HEK293 (cell line): Measurements from ENCODE around the gene SPATA24.

Source experiments
- BCL6B ChIP-seq: fragments of 450-650 bp; formaldehyde crosslinking; IDR thresholded peaks from 2 replicates; pipeline ENCODE4 v1.5.1; 2017; ENCODE audit warnings: missing biosample characterization, missing genetic modification characterization
- GLI4 ChIP-seq: fragments of 450-650 bp; formaldehyde crosslinking; IDR thresholded peaks from 2 replicates; pipeline ENCODE4 v1.5.1; 2016; ENCODE audit warnings: missing biosample characterization, missing genetic modification characterization
- HOXC10 ChIP-seq: sonication (generic); formaldehyde crosslinking; IDR thresholded peaks from 2 replicates; pipeline ENCODE4 v1.8.1; 2023; ENCODE audit warnings: mild to moderate bottlenecking, missing genetic modification reagents
- PRDM1 ChIP-seq: fragments of 450-650 bp; formaldehyde crosslinking; IDR thresholded peaks from 2 replicates; pipeline ENCODE4; 2016; ENCODE audit warnings: missing biosample characterization, missing genetic modification characterization
- PRDM4 ChIP-seq: fragments of 450-650 bp; formaldehyde crosslinking; IDR thresholded peaks from 2 replicates; pipeline ENCODE4 v1.5.1; 2017; ENCODE audit warnings: missing biosample characterization, missing genetic modification characterization
- SETDB1 ChIP-seq: IDR thresholded peaks from one replicate; pipeline ENCODE4 v1.6.1; 2017; ENCODE audit warnings: mild to moderate bottlenecking, low read length, moderate library complexity, mixed read lengths; ENCODE audit not compliant: insufficient read length
- SP2 ChIP-seq: fragments of 450-650 bp; formaldehyde crosslinking; IDR thresholded peaks from 2 replicates; pipeline ENCODE4 v1.5.1; 2016; ENCODE audit warnings: missing biosample characterization, missing genetic modification characterization
- SP3 ChIP-seq: fragments of 450-650 bp; formaldehyde crosslinking; IDR thresholded peaks from 2 replicates; pipeline ENCODE4 v1.5.1; 2016; ENCODE audit warnings: missing biosample characterization, missing genetic modification characterization
- ZBTB11 ChIP-seq: fragments of 450-650 bp; formaldehyde crosslinking; conservative IDR thresholded peaks from 2 replicates; pipeline ENCODE4 v1.5.1; 2016; ENCODE audit warnings: low read depth, missing biosample characterization, missing genetic modification characterization
- ZBTB26 ChIP-seq: fragments of 450-650 bp; formaldehyde crosslinking; optimal IDR thresholded peaks from 2 replicates; pipeline ENCODE3; 2016; ENCODE audit warnings: missing biosample characterization, mild to moderate bottlenecking, missing genetic modification characterization
- ZNF211 ChIP-seq: fragments of 450-650 bp; formaldehyde crosslinking; IDR thresholded peaks from 2 replicates; pipeline ENCODE4 v1.5.1; 2016; ENCODE audit warnings: low read depth, missing biosample characterization, missing genetic modification characterization
- ZNF23 ChIP-seq: fragments of 450-650 bp; formaldehyde crosslinking; IDR thresholded peaks from 2 replicates; pipeline ENCODE4 v1.5.1; 2016; ENCODE audit warnings: missing biosample characterization, missing genetic modification characterization, borderline replicate concordance
- ZNF324 ChIP-seq: fragments of 450-650 bp; formaldehyde crosslinking; IDR thresholded peaks from 2 replicates; pipeline ENCODE4 v1.5.1; 2016; ENCODE audit warnings: missing biosample characterization, missing genetic modification characterization
- ZNF350 ChIP-seq: fragments of 450-650 bp; formaldehyde crosslinking; IDR thresholded peaks from 2 replicates; pipeline ENCODE4 v1.5.0; 2017; ENCODE audit warnings: missing biosample characterization, mild to moderate bottlenecking, missing genetic modification characterization
- ZNF629 ChIP-seq: fragments of 450-650 bp; formaldehyde crosslinking; IDR thresholded peaks from 2 replicates; pipeline ENCODE4 v1.5.1; 2017; ENCODE audit warnings: missing biosample characterization, missing genetic modification characterization
- ZNF654 ChIP-seq: fragments of 450-650 bp; formaldehyde crosslinking; IDR thresholded peaks from 2 replicates; pipeline ENCODE4 v1.5.1; 2016; ENCODE audit warnings: low read depth, missing biosample characterization, missing genetic modification characterization
- ZNF660 ChIP-seq: fragments of 450-650 bp; IDR thresholded peaks from 2 replicates; pipeline ENCODE4 v1.5.1; 2018; ENCODE audit warnings: missing biosample characterization, mild to moderate bottlenecking, missing genetic modification characterization
- ZNF664 ChIP-seq: fragments of 450-650 bp; formaldehyde crosslinking; IDR thresholded peaks from 2 replicates; pipeline ENCODE4 v1.5.1; 2016; ENCODE audit warnings: missing biosample characterization, missing genetic modification characterization
- ZNF701 ChIP-seq: fragments of 450-650 bp; formaldehyde crosslinking; IDR thresholded peaks from 2 replicates; pipeline ENCODE4 v1.5.1; 2016; ENCODE audit warnings: missing biosample characterization, missing genetic modification characterization
- TF ChIP-seq, protein P1 (sequence below): fragments of 450-650 bp; formaldehyde crosslinking; IDR thresholded peaks from 2 replicates; pipeline ENCODE4 v1.5.1; 2016; ENCODE audit warnings: missing biosample characterization, missing genetic modification characterization
- TF ChIP-seq, protein P2 (sequence below): fragments of 450-650 bp; formaldehyde crosslinking; IDR thresholded peaks from 2 replicates; pipeline ENCODE4 v1.5.1; 2016; ENCODE audit warnings: missing biosample characterization, missing genetic modification characterization
- TF ChIP-seq, protein P3 (sequence below): fragments of 450-650 bp; formaldehyde crosslinking; IDR thresholded peaks from 2 replicates; pipeline ENCODE4 v1.5.1; 2016; ENCODE audit warnings: missing biosample characterization, missing genetic modification characterization

The SPATA24 gene

GRCh38 chr5:139388198-139388821 is 15.6 kb downstream of the SPATA24 start (continued):
- TF ChIP-seq ZNF211 (tag by site-specific recombination) (no peak), ZBTB26 (no peak), SETDB1 (no peak), PRDM1 (tag by site-specific recombination) (no peak), ZNF23 (tag by site-specific recombination) (no peak), ZNF701 (tag by site-specific recombination) (no peak), ZNF654 (tag by site-specific recombination) (no peak), ZNF660 (tag by site-specific recombination) (no peak), ZBTB11 (no peak), SP2 (tag by site-specific recombination) (peak; percentile 47), SP3 (no peak; the same call in none of the 2 replicates), ZNF629 (no peak), ZNF350 (no peak), GLI4 (tag by site-specific recombination) (no peak), ZNF664 (no peak), HOXC10 (CRISPR knock-in tag) (no peak), PRDM4 (tag by site-specific recombination) (no peak), ZNF324 (tag by site-specific recombination) (no peak), BCL6B (no peak)
- TF ChIP-seq, protein P1, sequence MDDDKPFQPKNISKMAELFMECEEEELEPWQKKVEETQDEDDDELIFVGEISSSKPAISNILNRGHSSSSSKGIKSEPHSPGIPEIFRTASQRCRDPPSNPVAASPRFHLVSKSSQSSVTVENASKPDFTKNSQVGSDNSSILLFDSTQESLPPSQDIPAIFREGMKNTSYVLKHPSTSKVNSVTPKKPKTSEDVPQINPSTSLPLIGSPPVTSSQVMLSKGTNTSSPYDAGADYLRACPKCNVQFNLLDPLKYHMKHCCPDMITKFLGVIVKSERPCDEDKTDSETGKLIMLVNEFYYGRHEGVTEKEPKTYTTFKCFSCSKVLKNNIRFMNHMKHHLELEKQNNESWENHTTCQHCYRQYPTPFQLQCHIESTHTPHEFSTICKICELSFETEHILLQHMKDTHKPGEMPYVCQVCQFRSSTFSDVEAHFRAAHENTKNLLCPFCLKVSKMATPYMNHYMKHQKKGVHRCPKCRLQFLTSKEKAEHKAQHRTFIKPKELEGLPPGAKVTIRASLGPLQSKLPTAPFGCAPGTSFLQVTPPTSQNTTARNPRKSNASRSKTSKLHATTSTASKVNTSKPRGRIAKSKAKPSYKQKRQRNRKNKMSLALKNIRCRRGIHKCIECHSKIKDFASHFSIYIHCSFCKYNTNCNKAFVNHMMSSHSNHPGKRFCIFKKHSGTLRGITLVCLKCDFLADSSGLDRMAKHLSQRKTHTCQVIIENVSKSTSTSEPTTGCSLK: no peak
- TF ChIP-seq, protein P2, sequence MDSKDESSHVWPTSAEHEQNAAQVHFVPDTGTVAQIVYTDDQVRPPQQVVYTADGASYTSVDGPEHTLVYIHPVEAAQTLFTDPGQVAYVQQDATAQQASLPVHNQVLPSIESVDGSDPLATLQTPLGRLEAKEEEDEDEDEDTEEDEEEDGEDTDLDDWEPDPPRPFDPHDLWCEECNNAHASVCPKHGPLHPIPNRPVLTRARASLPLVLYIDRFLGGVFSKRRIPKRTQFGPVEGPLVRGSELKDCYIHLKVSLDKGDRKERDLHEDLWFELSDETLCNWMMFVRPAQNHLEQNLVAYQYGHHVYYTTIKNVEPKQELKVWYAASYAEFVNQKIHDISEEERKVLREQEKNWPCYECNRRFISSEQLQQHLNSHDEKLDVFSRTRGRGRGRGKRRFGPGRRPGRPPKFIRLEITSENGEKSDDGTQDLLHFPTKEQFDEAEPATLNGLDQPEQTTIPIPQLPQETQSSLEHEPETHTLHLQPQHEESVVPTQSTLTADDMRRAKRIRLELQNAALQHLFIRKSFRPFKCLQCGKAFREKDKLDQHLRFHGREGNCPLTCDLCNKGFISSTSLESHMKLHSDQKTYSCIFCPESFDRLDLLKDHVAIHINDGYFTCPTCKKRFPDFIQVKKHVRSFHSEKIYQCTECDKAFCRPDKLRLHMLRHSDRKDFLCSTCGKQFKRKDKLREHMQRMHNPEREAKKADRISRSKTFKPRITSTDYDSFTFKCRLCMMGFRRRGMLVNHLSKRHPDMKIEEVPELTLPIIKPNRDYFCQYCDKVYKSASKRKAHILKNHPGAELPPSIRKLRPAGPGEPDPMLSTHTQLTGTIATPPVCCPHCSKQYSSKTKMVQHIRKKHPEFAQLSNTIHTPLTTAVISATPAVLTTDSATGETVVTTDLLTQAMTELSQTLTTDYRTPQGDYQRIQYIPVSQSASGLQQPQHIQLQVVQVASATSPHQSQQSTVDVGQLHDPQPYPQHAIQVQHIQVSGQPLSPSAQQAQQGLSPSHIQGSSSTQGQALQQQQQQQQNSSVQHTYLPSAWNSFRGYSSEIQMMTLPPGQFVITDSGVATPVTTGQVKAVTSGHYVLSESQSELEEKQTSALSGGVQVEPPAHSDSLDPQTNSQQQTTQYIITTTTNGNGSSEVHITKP (tag by site-specific recombination): peak; percentile 39; the same call in 1 of the 2 replicates
- TF ChIP-seq, protein P3, sequence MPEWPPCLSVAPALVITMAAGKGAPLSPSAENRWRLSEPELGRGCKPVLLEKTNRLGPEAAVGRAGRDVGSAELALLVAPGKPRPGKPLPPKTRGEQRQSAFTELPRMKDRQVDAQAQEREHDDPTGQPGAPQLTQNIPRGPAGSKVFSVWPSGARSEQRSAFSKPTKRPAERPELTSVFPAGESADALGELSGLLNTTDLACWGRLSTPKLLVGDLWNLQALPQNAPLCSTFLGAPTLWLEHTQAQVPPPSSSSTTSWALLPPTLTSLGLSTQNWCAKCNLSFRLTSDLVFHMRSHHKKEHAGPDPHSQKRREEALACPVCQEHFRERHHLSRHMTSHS: no peak
